ENCODE measurements around the gene ISG20L2. TPM values are rescaled to one million over a fixed set of nuclear protein-coding genes. Genes with fewer than 3 reads are reported as not detected.

ISG20L2 gene
- total RNA-seq, 6 donors from 2014 or later: 10.8 to 38.8 (median 22.9) TPM

- no peaks in the 10 kb centered on the region for H3K9me3 ChIP-seq
- DNase-seq (peak; percentile 43 to 87), ATAC-seq (ENCODE audit: low FRiP score in 2 of 2) (peak in 1 of 2 donors; percentile 41)
- H3K4me3 ChIP-seq: peak overlapping the region in 3 of 4 donors; percentile 32 to 45 (median 43)
- H3K27ac ChIP-seq: no peak overlapping the region
- H3K4me1 ChIP-seq: peaks cover 27 to 30% (median 29%) of the 10 kb centered on the region in 4 donors
- WGBS, 2 donors: 4 to 10% methylated on average over 5 to 25 of the region's 29 CpGs
- no peaks in the 10 kb centered on the region for H3K36me3 ChIP-seq
- TF ChIP-seq CTCF (IDR thresholded peaks at IDR 0.05) (no peak), EP300 (IDR thresholded peaks at IDR 0.05) (no peak), POLR2AphosphoS5 (IDR thresholded peaks at IDR 0.05) (no peak), POLR2A (IDR thresholded peaks at IDR 0.05) (no peak)
- peaks cover 0 to 29% (median 11%) of the 10 kb centered on the region in 4 donors for H3K27me3 ChIP-seq
Measured at GRCh38 chr1:156704930-156705320, 23.6 kb downstream of the ISG20L2 start.

GRCh38 chr1:156704166-156704711, 24.3 kb downstream of the ISG20L2 start:
- no peak overlapping the region for H3K27ac ChIP-seq
- WGBS, 2 donors: 51 to 58% methylated on average over 10 of the region's 10 CpGs
- no peak overlapping the region for H3K4me3 ChIP-seq
- TF ChIP-seq EP300 (IDR thresholded peaks at IDR 0.05) (no peak), POLR2AphosphoS5 (IDR thresholded peaks at IDR 0.05) (no peak)
- H3K4me1 ChIP-seq: peaks cover 26 to 30% (median 28%) of the 10 kb centered on the region in 4 donors
- DNase-seq (no peak), ATAC-seq (ENCODE audit: low FRiP score in 2 of 2) (no peak)
- no peaks in the 10 kb centered on the region for H3K36me3 ChIP-seq
- H3K27me3 ChIP-seq: peaks cover 0 to 29% (median 11%) of the 10 kb centered on the region in 4 donors
- no peaks in the 10 kb centered on the region for H3K9me3 ChIP-seq

GRCh38 chr1:156703741-156704140, 24.8 kb downstream of the ISG20L2 start:
- peaks cover 0 to 29% (median 11%) of the 10 kb centered on the region in 4 donors for H3K27me3 ChIP-seq
- no peak overlapping the region for H3K27ac ChIP-seq

GRCh38 chr1:156703336-156703735, 25.2 kb downstream of the ISG20L2 start:
- no peak for ATAC-seq (ENCODE audit: low FRiP score in 2 of 2)

More at GRCh38 chr1:156703741-156704140, 24.8 kb downstream of the ISG20L2 start:
- TF ChIP-seq EP300 (IDR thresholded peaks at IDR 0.05): no peak
- TF ChIP-seq POLR2A (IDR thresholded peaks at IDR 0.05): no peak
- TF ChIP-seq CTCF (IDR thresholded peaks at IDR 0.05): no peak
- TF ChIP-seq POLR2AphosphoS5 (IDR thresholded peaks at IDR 0.05): no peak
- peaks cover 26 to 30% (median 28%) of the 10 kb centered on the region in 4 donors for H3K4me1 ChIP-seq
- ATAC-seq (ENCODE audit: low FRiP score in 2 of 2) (no peak), DNase-seq (no peak)
- 36 to 43% methylated on average over 1 to 4 of the region's 4 CpGs for WGBS, 2 donors
- no peaks in the 10 kb centered on the region for H3K36me3 ChIP-seq
- H3K4me3 ChIP-seq: no peak overlapping the region
- H3K9me3 ChIP-seq: no peaks in the 10 kb centered on the region

More at GRCh38 chr1:156703336-156703735, 25.2 kb downstream of the ISG20L2 start:
- WGBS, 2 donors: 79 to 85% methylated on average over 4 of the region's 4 CpGs
- Histone ChIP-seq H3K27ac (no peak overlapping the region), H3K4me3 (no peak overlapping the region), H3K9me3 (no peaks in the 10 kb centered on the region), H3K36me3 (no peaks in the 10 kb centered on the region), H3K27me3 (peaks cover 0 to 29% (median 11%) of the 10 kb centered on the region in 4 donors), H3K4me1 (peaks cover 26 to 30% (median 28%) of the 10 kb centered on the region in 4 donors)
- no peak for TF ChIP-seq EP300 (IDR thresholded peaks at IDR 0.05)
- no peak for TF ChIP-seq POLR2A (IDR thresholded peaks at IDR 0.05)
- no peak for TF ChIP-seq CTCF (IDR thresholded peaks at IDR 0.05)
- TF ChIP-seq POLR2AphosphoS5 (IDR thresholded peaks at IDR 0.05): no peak
- no peak for DNase-seq
